SHP77 treated with DMSO at 0.1 percent for 48 hours (cell line): ENCODE data around the gene RAB18.
"Not testable (repeated sequence)": the region's sequence is repeated elsewhere in the genome, so short reads cannot be mapped to it uniquely, and the experiment has no call there.

Experiments
- DNase-seq: peaks from one replicate; lab custom pipeline; 2025; lab: John Stamatoyannopoulos, UW

The RAB18 gene

DNA sequence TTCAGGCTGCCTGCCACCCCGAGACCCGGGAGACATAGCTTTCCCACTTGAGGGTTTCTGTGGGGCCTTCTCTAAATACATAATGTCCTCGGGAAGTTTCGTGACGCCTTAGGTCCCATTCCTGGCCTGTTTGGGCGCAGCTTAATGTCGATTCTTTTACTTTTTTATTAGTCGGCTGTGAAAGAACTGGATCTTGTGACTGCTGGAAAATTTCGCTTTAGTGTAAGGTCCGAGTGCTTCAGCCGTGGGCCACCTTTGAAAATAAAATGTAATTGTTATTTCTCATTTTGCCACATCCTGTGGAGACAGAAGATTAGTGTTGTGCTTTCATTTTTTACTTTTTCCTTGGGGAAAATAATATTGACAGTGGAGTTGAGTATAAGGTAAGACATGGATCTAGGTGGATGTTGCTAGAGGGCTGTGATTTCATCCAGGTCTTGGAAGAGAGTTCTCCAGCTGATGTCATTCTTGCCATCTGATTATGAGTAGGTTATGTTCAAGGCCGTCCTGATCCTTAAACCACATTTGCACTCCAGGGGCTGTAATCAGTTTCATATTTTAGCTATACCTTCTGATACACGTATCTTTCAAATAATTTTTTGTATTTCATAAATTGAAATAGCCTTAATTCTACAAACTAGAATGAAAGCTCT, 830 bp downstream of the RAB18 start:
- DNase-seq = no peak

DNA sequence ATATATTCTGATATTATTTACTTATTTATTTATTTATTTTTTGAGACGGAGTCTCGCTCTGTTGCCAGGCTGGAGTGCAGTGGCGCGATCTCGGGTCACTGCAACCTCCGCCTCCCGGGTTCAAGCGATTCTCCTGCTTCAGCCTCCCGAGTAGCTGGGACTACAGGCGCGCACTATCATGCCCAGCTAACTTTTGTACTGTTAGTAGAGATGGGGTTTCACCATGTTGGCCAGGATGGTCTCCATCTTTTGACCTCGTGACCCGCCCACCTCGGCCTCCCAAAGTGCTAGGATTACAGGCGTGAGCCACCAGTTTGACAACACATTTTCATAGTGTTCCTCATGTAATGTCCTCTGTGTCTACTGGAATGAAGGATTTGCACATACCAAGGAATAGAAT, 1.4 kb downstream of the RAB18 start:
- DNase-seq = not testable (repeated sequence)

DNA sequence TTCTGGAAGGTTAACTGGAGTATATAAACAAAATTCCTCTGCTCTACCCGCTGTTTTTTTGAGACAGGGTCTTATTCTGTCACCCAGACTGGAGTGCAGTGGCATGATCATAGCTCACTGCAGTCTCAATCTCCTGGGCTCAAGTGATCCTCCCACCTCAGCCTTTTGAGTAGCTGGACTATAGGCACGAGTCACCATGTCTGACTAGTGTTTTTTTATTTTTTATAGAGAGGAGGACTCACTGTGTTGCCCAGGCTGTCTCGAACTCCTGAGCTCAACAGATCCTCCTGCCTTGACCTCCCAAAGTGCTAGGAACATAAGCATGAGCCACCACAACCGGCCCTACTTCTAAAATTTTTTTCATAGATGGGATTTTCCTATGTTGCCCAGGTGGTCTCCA, 2.2 kb downstream of the RAB18 start:
- DNase-seq = no peak

DNA sequence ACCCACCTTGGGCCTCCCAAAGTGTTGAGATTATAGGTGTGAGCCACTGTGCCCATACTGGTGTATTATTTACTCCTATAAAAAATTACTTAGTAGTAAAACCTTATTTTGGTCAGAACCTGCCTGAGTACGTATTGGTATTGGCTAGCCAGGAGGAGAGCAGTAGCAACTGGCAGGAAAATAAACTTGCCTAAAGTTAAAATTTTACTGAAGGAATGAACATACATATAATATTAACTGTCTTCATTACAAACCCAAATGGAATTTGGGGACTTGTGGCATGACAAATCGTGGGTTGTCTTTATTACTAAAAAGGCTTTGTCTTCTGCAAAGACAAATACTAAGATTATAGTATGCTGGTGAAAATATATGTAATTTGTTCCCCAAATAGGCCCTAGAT, 8.4 kb downstream of the RAB18 start:
- no peak for DNase-seq

- DNase-seq = no peak
These were observed 9.5 kb downstream of the RAB18 start for GRCh38 chr10:27513451-27514191.

GRCh38 chr10:27514243-27514642, 10.1 kb downstream of the RAB18 start:
- DNase-seq = no peak

GRCh38 chr10:27518261-27518660, 14.2 kb downstream of the RAB18 start:
- no peak for DNase-seq

DNA sequence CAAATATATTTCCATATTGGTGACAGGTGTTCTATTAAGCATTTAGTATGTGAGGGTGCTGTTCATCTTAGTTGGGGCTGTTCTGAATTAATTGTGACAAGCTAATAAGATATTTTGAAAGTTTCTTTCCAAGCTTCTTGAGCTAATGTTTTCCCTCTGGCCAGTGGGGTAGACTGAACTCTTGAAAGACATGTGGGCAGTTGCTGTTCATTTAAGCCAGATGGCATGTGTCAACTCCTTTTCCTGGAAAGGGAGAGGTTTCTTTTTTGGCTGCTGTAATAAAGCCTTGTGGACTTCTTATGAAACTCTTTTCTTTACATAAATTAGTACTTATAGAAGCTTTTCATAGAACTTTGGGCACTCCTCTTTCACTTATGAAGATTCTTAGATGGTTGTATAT, 21.7 kb downstream of the RAB18 start:
- DNase-seq = no peak

GRCh38 chr10:27526242-27526641, 22.1 kb downstream of the RAB18 start:
- DNase-seq = no peak

GRCh38 chr10:27527666-27528295, 23.7 kb downstream of the RAB18 start:
- DNase-seq = no peak

DNA sequence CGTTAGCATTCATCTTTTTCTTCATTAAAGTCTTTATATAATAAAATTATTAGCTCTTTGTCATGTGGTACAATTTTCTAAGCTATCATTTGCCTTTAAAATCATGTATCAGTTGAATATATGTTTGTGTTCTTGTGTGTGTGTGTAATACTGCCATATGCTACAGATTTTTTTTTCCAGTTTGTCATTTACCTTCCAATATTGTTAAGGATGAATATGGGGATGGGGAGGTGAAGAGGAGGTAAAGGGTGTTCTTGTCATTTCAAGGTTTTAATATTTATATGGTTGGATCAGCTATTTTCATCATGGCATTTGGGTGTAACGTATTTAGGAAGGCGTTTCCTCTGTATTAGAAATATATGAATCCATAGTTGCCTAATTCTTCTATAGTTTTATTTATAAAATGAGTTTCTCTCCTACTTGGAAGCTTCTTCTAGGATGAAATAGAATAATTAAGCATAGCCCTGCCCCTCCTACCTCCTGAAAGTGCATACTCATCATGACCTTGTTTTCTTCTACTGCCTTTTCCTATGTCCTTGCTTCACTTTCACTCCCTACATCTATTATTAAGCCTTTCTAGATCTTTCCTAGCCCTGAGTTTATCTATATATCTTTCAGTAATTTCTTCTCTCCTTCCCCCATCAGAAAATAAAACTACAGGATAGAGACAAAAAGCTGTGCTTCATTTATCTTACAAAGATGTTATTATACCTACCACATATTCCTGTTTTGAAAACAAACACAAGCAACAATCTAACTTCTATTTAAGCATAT, 25.1 kb downstream of the RAB18 start:
- no peak for DNase-seq

GRCh38 chr10:27530477-27530876, 26.4 kb downstream of the RAB18 start:
- DNase-seq = no peak

DNA sequence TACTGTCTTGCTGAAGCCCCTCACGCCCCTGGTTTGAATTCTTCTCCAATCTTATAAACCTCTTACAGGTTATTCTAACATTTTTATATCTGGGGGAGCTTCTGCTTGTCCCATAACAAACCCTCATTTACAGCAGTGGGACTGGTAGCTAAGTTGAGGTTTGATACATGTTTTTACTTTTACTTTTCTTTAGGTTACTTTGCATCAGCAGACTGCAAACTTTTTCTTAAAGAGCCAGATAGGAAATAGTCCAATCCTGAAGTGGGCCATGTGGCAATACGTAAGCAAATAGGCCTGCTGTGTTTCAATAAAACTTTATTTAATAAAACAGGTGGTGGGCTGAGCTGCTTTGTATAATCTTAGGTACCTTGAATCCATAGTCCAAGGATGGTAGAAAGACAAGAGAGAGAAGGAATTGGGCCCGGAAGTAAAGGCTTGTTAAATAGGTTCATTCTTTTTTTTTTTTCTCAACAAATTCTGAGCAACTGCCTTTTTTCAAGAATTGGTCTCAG, 27.3 kb downstream of the RAB18 start:
- no peak for DNase-seq

DNA sequence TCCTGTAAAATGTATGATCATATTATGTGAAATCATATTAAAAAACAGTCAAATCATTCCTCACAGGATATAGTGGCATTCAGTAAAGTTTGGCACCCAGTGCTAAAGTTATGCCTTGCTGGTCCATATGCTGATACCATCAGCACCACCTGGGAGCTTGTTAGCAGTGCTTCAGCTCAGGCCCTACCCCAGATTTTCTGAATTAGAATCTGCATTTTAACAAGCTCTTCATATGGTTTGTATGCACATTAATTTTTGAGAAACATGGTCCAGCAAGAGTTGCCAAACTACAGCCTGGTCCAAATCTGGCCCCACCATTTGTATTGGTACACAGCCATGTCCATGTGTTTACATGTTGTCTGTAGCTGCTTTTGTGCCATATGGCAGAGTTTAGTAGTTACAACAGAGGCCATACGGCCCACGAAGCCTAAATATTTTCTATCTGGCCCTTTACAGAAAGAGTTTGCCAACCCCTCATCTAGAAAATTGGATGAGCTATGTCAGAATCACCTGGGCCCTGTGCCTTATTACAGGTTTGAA, 30.1 kb downstream of the RAB18 start:
- DNase-seq = no peak

DNA sequence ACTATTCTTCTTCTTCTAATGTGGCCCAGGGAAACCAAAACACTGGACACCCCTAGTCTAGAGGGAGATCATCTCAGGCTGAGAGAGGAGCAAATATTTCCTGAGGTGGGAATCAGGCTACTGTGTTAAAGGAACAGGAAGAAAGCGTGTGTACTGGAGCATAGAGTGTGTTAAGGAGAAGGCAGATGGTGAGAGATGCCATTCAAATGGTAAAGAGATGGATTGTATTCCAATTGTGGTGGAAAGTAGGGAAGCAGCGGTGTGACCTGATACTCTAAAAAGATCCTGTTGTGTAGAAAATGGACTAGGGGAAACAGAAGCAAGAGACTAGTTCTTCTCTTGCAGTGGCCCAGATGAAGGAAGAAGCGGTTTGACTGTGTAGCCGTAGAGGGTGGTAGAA, 31.2 kb downstream of the RAB18 start:
- DNase-seq = no peak

- DNase-seq = no peak
These were observed 32.3 kb downstream of the RAB18 start for GRCh38 chr10:27536437-27536836.

DNA sequence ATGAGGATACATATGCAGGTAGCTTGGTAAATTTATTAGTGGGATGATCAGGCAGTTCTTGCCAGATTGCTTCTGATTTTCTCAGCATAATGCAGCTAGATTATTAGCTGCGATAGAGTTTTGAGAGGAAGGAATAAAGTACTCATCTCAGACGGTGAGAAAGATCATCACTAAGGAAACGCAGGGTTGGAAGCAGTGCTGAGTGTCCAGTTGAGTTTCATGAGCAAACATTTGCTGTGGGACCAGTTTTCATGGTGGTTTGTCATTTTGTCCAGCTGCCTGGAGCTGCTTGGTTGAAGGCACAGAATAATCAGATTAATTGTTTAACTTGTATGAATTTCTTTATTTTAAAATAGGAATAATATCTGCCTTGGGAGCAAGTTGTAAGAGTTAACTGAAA, 33.1 kb downstream of the RAB18 start:
- no peak for DNase-seq

DNA sequence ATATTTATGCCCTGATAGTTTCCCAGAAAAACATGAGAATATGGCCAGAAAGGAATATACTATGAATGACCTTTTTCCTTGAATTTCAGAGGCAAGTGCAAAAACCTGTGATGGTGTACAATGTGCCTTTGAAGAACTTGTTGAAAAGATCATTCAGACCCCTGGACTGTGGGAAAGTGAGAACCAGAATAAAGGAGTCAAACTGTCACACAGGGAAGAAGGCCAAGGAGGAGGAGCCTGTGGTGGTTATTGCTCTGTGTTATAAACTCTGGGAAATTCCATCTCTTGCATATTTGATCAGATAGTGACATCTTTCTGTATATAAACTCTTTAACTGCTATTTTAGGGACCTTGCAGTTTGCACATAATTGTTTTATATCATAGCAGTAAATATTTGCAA, 33.7 kb downstream of the RAB18 start:
- DNase-seq = no peak

GRCh38 chr10:27540672-27541071, 36.6 kb downstream of the RAB18 start:
- no peak for DNase-seq

GRCh38 chr10:27541796-27542729, 38.0 kb downstream of the RAB18 start:
- DNase-seq = no peak

DNA sequence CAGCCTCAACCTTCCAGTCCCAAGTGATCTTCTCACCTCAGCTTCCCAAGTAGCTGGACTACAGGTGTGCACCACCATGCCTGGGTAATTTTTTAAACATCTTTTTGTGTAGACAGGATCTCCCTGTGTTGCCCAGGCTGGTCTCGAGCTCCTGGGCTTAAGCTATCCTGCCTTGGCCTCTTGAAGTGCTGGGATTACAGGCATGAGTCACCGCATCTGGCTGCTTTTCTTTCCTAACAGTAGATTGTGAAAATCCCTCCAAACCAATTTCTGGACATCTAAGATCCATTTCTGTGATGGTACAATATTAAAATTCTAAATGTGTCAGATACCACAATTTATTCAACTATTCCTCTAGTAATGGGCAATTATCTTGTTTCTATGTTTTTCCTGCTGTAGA, 38.7 kb downstream of the RAB18 start:
- no peak for DNase-seq
